ENCODE data around the gene SPEF2.

SPEF2 gene

DNA sequence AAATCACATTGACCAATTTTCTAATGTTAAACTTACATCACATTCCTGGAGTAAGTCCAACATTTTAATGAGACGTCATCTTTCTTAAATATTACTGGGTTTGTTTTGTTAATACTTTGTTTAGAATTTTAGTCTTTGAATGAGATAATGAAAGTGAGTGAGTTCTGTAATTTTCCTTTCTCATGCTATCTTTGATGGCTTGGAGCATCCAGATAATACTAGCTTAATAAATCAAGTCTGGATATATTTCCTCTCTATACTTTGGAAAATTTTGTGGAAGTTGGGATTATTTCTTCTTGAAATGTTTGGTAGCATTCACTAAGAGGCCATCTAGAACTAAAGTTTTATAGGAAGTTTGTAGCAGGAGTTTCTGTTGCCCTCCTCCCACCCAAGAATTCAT is 148.3 kb downstream of the SPEF2 start:
- H3K9ac ChIP-seq (ENCODE audit: low read depth, low read length) = no peak overlapping the region

DNA sequence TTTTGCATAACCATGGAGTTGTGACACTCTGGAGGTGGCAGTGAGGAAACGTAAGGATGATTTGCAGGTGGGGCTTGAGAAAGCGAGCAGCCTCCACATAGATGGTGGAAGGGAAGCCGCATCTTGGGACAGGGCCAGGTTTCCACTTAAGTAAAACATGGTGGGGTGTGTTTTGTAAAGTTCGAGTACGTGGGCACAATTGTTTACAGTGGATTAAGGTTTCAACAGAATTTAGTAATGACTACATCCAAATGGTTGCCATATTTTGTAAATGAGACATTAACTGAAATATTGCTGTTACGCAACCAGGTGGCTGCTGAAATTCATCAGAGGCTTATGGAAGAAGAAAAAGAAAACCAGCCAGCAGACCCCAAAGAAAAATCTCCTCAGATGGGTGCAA is 153.6 kb downstream of the SPEF2 start:
- Histone ChIP-seq H3K9ac (ENCODE audit: low read depth, low read length) (no peak overlapping the region), H3K36me3 (ENCODE audit: insufficient read depth, low read length) (no peaks in the 10 kb centered on the region), H3K4me1 (ENCODE audit: insufficient read depth, low read length) (no peaks in the 10 kb centered on the region), H3K9me3 (ENCODE audit: control insufficient read depth, insufficient read depth, low read length) (no peaks in the 10 kb centered on the region)

More for the DNA sequence above, 148.3 kb downstream of the SPEF2 start:
- Histone ChIP-seq H3K4me1 (ENCODE audit: insufficient read depth, low read length) (no peaks in the 10 kb centered on the region), H3K36me3 (ENCODE audit: insufficient read depth, low read length) (no peaks in the 10 kb centered on the region), H3K9me3 (ENCODE audit: control insufficient read depth, insufficient read depth, low read length) (no peaks in the 10 kb centered on the region)

DNA sequence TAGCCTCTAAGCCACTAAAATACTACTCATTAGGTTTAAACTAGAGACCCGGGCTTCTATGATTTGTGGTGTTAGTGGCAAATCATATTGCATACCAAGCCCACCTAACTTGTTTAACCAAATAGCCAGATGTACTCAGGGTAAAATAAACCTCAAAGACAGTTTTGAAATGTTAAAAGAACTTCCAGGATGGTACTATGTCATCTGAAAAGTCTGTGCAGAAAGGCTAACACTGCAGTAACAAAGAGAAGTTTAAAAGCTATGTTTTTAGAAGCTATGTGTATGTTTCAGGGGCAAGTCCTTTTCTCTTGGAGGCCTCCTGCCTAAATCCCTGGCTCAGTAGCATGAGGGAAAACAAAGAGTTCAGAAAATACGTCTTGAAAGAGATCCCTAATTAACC is 154.2 kb downstream of the SPEF2 start:
- Histone ChIP-seq H3K9ac (ENCODE audit: low read depth, low read length) (no peak overlapping the region), H3K36me3 (ENCODE audit: insufficient read depth, low read length) (no peaks in the 10 kb centered on the region), H3K4me1 (ENCODE audit: insufficient read depth, low read length) (no peaks in the 10 kb centered on the region), H3K9me3 (ENCODE audit: control insufficient read depth, insufficient read depth, low read length) (no peaks in the 10 kb centered on the region)

- Histone ChIP-seq H3K4me1 (ENCODE audit: insufficient read depth, low read length) (no peaks in the 10 kb centered on the region), H3K9me3 (ENCODE audit: control insufficient read depth, insufficient read depth, low read length) (no peaks in the 10 kb centered on the region), H3K36me3 (ENCODE audit: insufficient read depth, low read length) (no peaks in the 10 kb centered on the region), H3K9ac (ENCODE audit: low read depth, low read length) (no peak overlapping the region)
Observed at GRCh38 chr5:35773967-35774366, 156.3 kb downstream of the SPEF2 start.

- Histone ChIP-seq H3K9ac (ENCODE audit: low read depth, low read length) (no peak overlapping the region), H3K9me3 (ENCODE audit: control insufficient read depth, insufficient read depth, low read length) (no peaks in the 10 kb centered on the region), H3K4me1 (ENCODE audit: insufficient read depth, low read length) (no peaks in the 10 kb centered on the region), H3K36me3 (ENCODE audit: insufficient read depth, low read length) (no peaks in the 10 kb centered on the region)
Observed at GRCh38 chr5:35776757-35777156, 159.1 kb downstream of the SPEF2 start.

GRCh38 chr5:35777358-35778087 is 159.9 kb downstream of the SPEF2 start:
- Histone ChIP-seq H3K4me1 (ENCODE audit: insufficient read depth, low read length) (no peaks in the 10 kb centered on the region), H3K36me3 (ENCODE audit: insufficient read depth, low read length) (no peaks in the 10 kb centered on the region), H3K9me3 (ENCODE audit: control insufficient read depth, insufficient read depth, low read length) (no peaks in the 10 kb centered on the region), H3K9ac (ENCODE audit: low read depth, low read length) (no peak overlapping the region)

- no peaks in the 10 kb centered on the region for H3K36me3 ChIP-seq (ENCODE audit: insufficient read depth, low read length)
- no peak overlapping the region for H3K9ac ChIP-seq (ENCODE audit: low read depth, low read length)
- no peaks in the 10 kb centered on the region for H3K9me3 ChIP-seq (ENCODE audit: control insufficient read depth, insufficient read depth, low read length)
- no peaks in the 10 kb centered on the region for H3K4me1 ChIP-seq (ENCODE audit: insufficient read depth, low read length)
Observed at GRCh38 chr5:35778259-35778769, 160.7 kb downstream of the SPEF2 start.

DNA sequence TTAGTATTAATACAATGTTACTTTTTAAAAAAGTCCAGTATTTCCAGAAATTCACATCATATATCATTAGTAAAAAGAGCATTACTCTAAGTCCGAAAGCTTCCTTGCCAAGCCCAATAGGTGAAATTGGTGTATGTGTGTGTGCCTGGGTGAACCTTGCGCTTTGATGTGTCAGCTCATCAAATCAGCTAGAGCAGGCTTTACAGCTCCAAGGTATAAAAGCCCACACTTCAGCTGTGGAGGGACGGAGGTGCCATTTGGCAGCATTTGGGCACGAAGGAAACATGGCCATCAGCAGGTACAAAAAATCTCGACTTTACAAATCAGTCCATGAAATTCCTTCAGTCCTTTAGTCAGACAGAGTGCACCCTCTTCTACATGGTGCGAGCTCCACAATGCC is 162.6 kb downstream of the SPEF2 start:
- no peaks in the 10 kb centered on the region for H3K9me3 ChIP-seq (ENCODE audit: control insufficient read depth, insufficient read depth, low read length)
- H3K9ac ChIP-seq (ENCODE audit: low read depth, low read length) = no peak overlapping the region
- no peaks in the 10 kb centered on the region for H3K4me1 ChIP-seq (ENCODE audit: insufficient read depth, low read length)
- no peaks in the 10 kb centered on the region for H3K36me3 ChIP-seq (ENCODE audit: insufficient read depth, low read length)

- Histone ChIP-seq H3K9ac (ENCODE audit: low read depth, low read length) (no peak overlapping the region), H3K4me1 (ENCODE audit: insufficient read depth, low read length) (no peaks in the 10 kb centered on the region), H3K36me3 (ENCODE audit: insufficient read depth, low read length) (no peaks in the 10 kb centered on the region), H3K9me3 (ENCODE audit: control insufficient read depth, insufficient read depth, low read length) (no peaks in the 10 kb centered on the region)
Observed at GRCh38 chr5:35781181-35781790, 163.6 kb downstream of the SPEF2 start.

DNA sequence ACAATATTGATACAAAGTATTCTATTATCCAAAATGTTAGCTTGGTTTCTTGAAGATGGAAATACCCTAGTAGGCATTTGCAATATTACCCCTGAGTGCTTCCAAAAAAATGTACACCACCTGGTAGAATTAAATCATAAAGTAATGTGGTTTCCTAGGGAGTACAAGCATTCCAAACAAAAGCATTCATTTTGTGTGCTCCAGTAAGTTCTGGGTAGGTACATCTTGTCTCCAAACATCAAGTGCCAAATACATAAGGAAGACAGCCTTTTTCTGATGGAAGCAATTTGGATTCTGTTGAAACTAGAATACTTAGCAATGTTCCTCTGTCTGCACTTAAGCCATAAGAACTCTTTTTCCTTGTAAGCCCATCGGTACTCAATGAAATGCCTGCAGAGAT is 165.9 kb downstream of the SPEF2 start:
- no peaks in the 10 kb centered on the region for H3K36me3 ChIP-seq (ENCODE audit: insufficient read depth, low read length)

DNA sequence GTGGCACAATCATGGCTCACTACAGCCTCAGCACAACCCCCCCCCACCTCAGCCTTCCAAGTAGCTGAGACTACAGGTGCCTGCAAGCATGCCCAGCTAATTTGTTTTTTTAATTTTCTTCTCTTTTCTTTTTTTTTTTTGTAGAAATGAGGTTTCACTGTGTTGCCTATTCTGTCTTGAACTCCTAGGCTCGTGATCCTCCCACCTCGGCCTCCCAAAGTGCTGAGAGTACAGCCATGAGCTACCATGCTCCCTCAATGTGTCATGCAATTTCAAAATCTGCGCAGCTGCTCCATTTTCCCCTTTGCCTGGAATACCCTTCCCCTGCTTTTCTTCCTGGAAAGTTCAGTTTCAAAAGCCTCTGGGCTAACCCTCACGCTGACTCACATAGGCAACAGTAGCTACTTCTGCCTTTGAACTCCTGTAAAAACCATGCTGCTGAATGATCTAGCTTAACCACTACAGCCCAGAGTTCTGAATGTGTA is 168.0 kb downstream of the SPEF2 start:
- no peaks in the 10 kb centered on the region for H3K4me1 ChIP-seq (ENCODE audit: insufficient read depth, low read length)
- H3K9ac ChIP-seq (ENCODE audit: low read depth, low read length) = no peak overlapping the region
- no peaks in the 10 kb centered on the region for H3K36me3 ChIP-seq (ENCODE audit: insufficient read depth, low read length)
- H3K9me3 ChIP-seq (ENCODE audit: control insufficient read depth, insufficient read depth, low read length) = no peaks in the 10 kb centered on the region

More for the DNA sequence above, 165.9 kb downstream of the SPEF2 start:
- Histone ChIP-seq H3K4me1 (ENCODE audit: insufficient read depth, low read length) (no peaks in the 10 kb centered on the region), H3K9me3 (ENCODE audit: control insufficient read depth, insufficient read depth, low read length) (no peaks in the 10 kb centered on the region), H3K9ac (ENCODE audit: low read depth, low read length) (no peak overlapping the region)

DNA sequence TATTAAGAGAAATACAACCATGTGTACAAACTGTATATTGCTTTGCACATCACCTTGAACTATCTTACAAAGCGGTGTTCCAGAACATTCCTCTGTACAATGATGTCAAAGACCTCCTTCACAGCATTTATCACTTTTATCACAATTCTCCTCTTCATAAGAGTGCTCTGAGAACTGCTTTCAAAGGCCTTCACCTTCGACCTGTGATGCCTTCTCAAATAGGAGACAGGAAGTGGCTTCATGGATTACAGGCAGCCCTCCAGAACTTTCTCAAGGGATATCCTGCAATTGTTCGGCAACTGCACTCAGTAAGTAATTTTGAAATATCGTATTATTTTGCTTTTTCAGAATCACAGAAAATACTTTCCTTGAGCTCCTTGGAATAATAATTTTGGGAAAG is 171.1 kb downstream of the SPEF2 start:
- no peaks in the 10 kb centered on the region for H3K9me3 ChIP-seq (ENCODE audit: control insufficient read depth, insufficient read depth, low read length)
- no peak overlapping the region for H3K9ac ChIP-seq (ENCODE audit: low read depth, low read length)
- no peaks in the 10 kb centered on the region for H3K36me3 ChIP-seq (ENCODE audit: insufficient read depth, low read length)
- no peaks in the 10 kb centered on the region for H3K4me1 ChIP-seq (ENCODE audit: insufficient read depth, low read length)

DNA sequence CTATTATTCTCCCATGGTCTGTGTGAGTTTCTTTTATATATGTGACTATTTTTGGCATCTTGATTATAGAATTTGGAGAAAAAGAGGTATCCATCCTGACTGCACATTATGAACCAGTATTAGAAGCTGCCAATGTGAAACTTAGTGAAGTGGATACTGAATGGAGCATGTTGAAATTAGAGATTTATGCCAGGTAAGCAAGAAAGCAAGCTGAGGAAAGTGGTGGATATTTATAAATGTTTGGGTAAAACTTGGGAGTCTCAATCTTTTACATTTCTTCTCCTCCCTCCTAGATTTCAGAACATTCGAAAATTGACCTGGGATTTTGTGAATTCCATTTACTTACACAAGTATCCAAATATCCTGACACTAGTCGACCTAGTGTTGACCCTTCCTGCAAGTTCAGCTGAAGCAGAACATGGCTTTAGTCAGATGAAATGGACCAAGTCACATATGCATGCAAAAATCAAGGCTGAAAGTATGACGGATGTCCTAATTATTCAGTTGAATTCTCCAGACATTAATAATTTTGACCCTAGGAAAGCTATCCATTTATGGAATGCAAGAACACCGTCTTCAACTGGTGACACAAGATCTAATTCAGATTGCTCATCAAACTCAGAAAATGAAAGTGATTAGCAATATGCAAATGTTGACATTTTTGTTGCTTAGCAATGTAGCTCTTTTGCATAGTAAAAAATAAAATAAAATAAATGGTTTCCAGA is 172.2 kb downstream of the SPEF2 start:
- no peaks in the 10 kb centered on the region for H3K9me3 ChIP-seq (ENCODE audit: control insufficient read depth, insufficient read depth, low read length)
- H3K9ac ChIP-seq (ENCODE audit: low read depth, low read length) = no peak overlapping the region
- H3K4me1 ChIP-seq (ENCODE audit: insufficient read depth, low read length) = peaks cover 8% of the 10 kb centered on the region
- no peaks in the 10 kb centered on the region for H3K36me3 ChIP-seq (ENCODE audit: insufficient read depth, low read length)

- H3K9me3 ChIP-seq (ENCODE audit: control insufficient read depth, insufficient read depth, low read length) = no peaks in the 10 kb centered on the region
- H3K36me3 ChIP-seq (ENCODE audit: insufficient read depth, low read length) = no peaks in the 10 kb centered on the region
- H3K4me1 ChIP-seq (ENCODE audit: insufficient read depth, low read length) = peaks cover 13% of the 10 kb centered on the region
- no peak overlapping the region for H3K9ac ChIP-seq (ENCODE audit: low read depth, low read length)
Observed at GRCh38 chr5:35790457-35790822, 172.8 kb downstream of the SPEF2 start.

GRCh38 chr5:35794328-35794619 is 176.6 kb downstream of the SPEF2 start:
- H3K36me3 ChIP-seq (ENCODE audit: insufficient read depth, low read length) = no peaks in the 10 kb centered on the region
- no peak overlapping the region for H3K9ac ChIP-seq (ENCODE audit: low read depth, low read length)
- H3K4me1 ChIP-seq (ENCODE audit: insufficient read depth, low read length) = peaks cover 14% of the 10 kb centered on the region
- H3K9me3 ChIP-seq (ENCODE audit: control insufficient read depth, insufficient read depth, low read length) = no peaks in the 10 kb centered on the region

Data from ES-I3 (cell line).